ENCODE results near the gene KRT76.

The KRT76 gene

DNA sequence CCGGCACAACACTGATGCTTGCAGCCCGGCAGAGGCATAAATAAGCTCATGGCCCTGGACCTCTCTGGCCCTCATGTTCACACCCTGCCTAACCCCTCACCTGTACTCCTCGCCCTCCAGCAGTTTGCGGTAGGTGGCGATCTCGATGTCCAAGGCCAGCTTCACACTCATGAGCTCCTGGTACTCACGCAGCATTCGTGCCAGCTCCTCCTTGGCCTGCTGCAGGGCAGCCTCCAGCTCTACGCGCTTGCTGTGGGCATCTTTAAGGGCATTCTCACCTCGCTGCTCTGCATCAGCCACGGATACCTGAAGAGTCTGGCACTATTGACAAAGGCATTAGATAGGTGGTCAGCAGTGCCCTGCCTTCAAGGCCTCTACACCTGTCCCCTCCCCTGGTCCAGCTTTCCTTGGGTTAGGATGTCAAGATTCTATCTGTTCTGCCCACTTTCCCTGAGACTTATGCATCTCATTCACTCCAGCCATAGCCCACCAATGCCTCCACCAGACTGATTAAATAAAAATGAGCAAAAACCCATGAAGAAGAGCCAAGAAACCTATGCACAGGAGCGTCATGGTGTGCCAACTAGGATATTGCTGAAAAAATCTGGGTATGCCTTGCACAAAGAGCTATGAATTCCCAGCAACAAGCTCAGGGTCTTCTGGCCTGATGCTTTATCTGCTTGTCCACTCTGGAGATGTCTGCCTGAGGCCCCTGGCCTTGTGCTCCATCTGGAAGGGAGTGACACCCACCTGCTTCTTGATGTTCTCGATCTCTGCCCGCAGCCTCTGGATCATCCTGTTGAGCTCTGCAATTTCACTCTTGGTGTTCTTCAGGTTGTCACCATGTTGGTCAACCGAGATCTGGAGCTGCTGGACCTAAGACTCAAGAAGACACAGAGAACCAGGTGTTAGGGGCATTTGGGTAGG lies 30.7 kb upstream of the KRT76 start:
- no peak overlapping the region for H3K4me2 ChIP-seq
- TF ChIP-seq, protein P1, sequence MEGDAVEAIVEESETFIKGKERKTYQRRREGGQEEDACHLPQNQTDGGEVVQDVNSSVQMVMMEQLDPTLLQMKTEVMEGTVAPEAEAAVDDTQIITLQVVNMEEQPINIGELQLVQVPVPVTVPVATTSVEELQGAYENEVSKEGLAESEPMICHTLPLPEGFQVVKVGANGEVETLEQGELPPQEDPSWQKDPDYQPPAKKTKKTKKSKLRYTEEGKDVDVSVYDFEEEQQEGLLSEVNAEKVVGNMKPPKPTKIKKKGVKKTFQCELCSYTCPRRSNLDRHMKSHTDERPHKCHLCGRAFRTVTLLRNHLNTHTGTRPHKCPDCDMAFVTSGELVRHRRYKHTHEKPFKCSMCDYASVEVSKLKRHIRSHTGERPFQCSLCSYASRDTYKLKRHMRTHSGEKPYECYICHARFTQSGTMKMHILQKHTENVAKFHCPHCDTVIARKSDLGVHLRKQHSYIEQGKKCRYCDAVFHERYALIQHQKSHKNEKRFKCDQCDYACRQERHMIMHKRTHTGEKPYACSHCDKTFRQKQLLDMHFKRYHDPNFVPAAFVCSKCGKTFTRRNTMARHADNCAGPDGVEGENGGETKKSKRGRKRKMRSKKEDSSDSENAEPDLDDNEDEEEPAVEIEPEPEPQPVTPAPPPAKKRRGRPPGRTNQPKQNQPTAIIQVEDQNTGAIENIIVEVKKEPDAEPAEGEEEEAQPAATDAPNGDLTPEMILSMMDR (conservative IDR thresholded peaks at IDR 0.05; ENCODE audit: low read depth, low read length): no peak
- no peaks in the 10 kb centered on the region for H3K79me2 ChIP-seq (ENCODE audit: insufficient read depth, low read depth)
- no peaks in the 10 kb centered on the region for H3K36me3 ChIP-seq (ENCODE audit: insufficient read depth)
- H4K20me1 ChIP-seq (ENCODE audit: insufficient read depth): no peaks in the 10 kb centered on the region
- no peak overlapping the region for H3K9ac ChIP-seq
- no peak overlapping the region for H3K4me3 ChIP-seq (IDR thresholded peaks at IDR 0.05; ENCODE audit: insufficient read depth, low read depth, low read length)
- H3K4me1 ChIP-seq (ENCODE audit: low read depth, poor library complexity, severe bottlenecking): no peaks in the 10 kb centered on the region
- peaks cover 12% of the 10 kb centered on the region; the same call in 1 of the 2 replicates for H3K27me3 ChIP-seq (ENCODE audit: insufficient read depth, low read depth)
- no peak overlapping the region for H3K27ac ChIP-seq
- H2AFZ ChIP-seq (ENCODE audit: low read depth): no peak overlapping the region

DNA sequence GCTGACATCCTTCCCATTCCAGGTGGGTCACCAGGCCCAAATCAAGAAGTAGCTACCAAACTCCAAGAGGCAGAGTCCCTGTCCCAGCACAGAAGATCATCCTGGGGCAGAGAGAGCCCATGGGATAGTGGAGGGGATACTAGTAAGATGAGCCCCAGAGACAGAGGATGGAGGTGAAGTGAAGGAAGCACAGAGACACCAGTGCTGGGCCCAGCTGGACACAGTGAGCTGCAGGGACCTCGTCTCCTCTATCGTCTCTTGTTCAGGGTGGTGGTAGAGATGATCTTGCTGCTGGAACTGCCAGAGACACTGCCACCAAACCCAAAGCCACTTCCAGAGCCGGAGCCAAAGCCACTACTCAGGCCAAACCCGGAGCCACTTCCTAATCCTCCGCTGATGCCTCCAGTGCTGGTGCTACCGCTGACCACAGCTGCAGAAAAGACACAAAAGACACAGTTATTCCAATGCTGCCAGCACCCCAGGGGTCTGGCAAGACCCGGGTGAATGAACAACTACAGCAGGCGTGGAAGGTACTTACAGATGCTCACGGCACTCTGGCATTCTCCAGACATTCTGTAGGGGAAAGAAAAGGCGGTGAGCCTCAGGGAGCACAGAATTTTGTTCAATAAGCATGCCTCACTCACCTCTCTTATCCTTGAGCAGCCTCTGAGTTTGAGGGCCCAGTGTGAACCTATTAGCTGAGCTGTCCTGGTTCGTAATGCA lies 29.8 kb upstream of the KRT76 start:
- H2AFZ ChIP-seq (ENCODE audit: low read depth): no peak overlapping the region
- H3K9ac ChIP-seq: no peak overlapping the region
- H3K27me3 ChIP-seq (ENCODE audit: insufficient read depth, low read depth): peaks cover 10% of the 10 kb centered on the region; the same call in 1 of the 2 replicates
- no peak overlapping the region for H3K4me3 ChIP-seq (IDR thresholded peaks at IDR 0.05; ENCODE audit: insufficient read depth, low read depth, low read length)
- no peaks in the 10 kb centered on the region for H4K20me1 ChIP-seq (ENCODE audit: insufficient read depth)
- H3K79me2 ChIP-seq (ENCODE audit: insufficient read depth, low read depth): no peaks in the 10 kb centered on the region
- TF ChIP-seq, protein P1 (conservative IDR thresholded peaks at IDR 0.05; ENCODE audit: low read depth, low read length): no peak
- no peak overlapping the region for H3K27ac ChIP-seq
- H3K4me2 ChIP-seq: no peak overlapping the region
- H3K36me3 ChIP-seq (ENCODE audit: insufficient read depth): no peaks in the 10 kb centered on the region
- no peaks in the 10 kb centered on the region for H3K4me1 ChIP-seq (ENCODE audit: low read depth, poor library complexity, severe bottlenecking)

DNA sequence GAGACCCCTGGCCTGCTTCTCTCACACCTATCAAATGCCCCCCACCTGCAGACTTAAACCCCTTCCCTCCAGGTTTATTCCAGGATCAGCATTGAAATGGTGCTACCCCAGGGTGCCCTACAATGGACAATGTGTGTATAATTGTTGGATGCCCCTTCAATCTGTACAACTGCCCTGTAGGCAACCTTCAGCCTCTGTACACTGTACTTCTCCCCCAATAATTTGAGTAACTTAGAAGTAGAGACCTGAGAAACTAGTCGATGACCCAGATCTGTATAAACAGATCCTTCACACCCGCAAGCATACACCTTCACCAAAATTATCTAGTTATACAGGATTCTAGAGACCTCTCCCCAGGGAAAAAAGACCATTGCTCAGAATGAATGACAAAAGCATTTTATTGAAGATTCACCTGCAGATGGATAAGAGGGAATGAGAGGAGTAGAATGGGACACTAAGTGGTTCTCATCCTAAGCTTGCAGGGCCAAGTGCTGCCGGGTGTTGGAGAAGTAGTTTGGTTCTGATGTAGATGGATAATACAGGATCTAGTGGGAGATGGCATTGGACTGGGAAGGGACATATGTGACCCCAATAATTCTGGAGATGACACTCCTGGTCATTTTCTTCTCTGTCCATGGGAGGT lies 29.1 kb upstream of the KRT76 start:
- H3K27me3 ChIP-seq (ENCODE audit: insufficient read depth, low read depth): peaks cover 8% of the 10 kb centered on the region; the same call in 1 of the 2 replicates
- H4K20me1 ChIP-seq (ENCODE audit: insufficient read depth): no peaks in the 10 kb centered on the region
- no peaks in the 10 kb centered on the region for H3K4me1 ChIP-seq (ENCODE audit: low read depth, poor library complexity, severe bottlenecking)
- H3K36me3 ChIP-seq (ENCODE audit: insufficient read depth): no peaks in the 10 kb centered on the region
- H3K27ac ChIP-seq: no peak overlapping the region
- H3K79me2 ChIP-seq (ENCODE audit: insufficient read depth, low read depth): no peaks in the 10 kb centered on the region
- no peak overlapping the region for H3K4me3 ChIP-seq (IDR thresholded peaks at IDR 0.05; ENCODE audit: insufficient read depth, low read depth, low read length)
- TF ChIP-seq, protein P1 (conservative IDR thresholded peaks at IDR 0.05; ENCODE audit: low read depth, low read length): no peak
- H3K9ac ChIP-seq: no peak overlapping the region
- H3K4me2 ChIP-seq: no peak overlapping the region
- no peak overlapping the region for H2AFZ ChIP-seq (ENCODE audit: low read depth)

DNA sequence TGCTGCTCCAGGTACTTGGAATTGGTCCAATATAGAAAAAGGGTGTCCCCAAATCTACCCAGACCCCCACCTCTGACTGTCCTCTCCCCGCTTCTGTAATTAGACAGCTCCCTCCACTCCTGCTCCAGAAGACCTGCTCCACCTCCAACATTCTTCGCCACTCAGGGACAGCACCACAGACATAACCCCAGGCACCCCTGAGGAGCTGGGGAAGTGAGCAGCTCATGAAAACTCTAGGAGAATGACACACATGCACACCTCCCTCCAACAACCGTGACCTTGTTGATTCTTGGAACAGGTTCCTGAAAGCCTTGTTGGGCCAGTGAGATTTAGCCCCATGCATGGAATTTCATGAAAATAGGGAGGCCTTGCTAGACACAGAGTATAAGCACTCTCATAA lies 28.6 kb upstream of the KRT76 start:
- Histone ChIP-seq H3K79me2 (ENCODE audit: insufficient read depth, low read depth) (no peaks in the 10 kb centered on the region), H3K27ac (no peak overlapping the region), H3K36me3 (ENCODE audit: insufficient read depth) (no peaks in the 10 kb centered on the region), H3K4me1 (ENCODE audit: low read depth, poor library complexity, severe bottlenecking) (no peaks in the 10 kb centered on the region), H3K9ac (no peak overlapping the region), H4K20me1 (ENCODE audit: insufficient read depth) (no peaks in the 10 kb centered on the region), H2AFZ (ENCODE audit: low read depth) (no peak overlapping the region), H3K4me3 (IDR thresholded peaks at IDR 0.05; ENCODE audit: insufficient read depth, low read depth, low read length) (no peak overlapping the region), H3K4me2 (no peak overlapping the region), H3K27me3 (ENCODE audit: insufficient read depth, low read depth) (peaks cover 8% of the 10 kb centered on the region; the same call in 1 of the 2 replicates)
- TF ChIP-seq, protein P1 (conservative IDR thresholded peaks at IDR 0.05; ENCODE audit: low read depth, low read length): no peak

Data from KMS-11 (cell line).